ENCODE results near the gene ZNF407. TPM values are rescaled to one million over a fixed set of nuclear protein-coding genes. Genes with fewer than 3 reads are reported as not detected.

ZNF407 gene
- total RNA-seq, 1 donor from 2014 or later, result 9.0 TPM

DNA sequence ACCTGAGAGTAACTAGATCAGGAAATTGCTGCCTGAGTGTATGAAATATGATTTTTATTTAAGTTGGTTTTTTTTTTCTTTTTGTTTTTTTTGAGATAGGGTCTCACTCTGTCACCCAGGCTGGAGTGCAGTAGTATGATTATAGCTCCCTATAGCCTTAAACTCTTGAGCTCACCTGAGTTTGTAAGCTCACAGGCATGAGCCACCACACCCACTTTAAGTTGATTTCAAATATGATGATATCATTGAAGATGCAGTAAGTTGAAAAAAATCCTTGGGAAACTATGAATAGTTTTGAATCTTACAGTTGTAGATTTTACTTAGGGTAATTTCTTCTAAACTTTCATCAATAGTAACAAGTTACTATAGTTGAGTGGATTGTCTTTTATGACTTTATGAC is 234.7 kb downstream of the ZNF407 start:
- H3K9ac ChIP-seq, result no peak overlapping the region
- no peak overlapping the region for H3K4me2 ChIP-seq
- no peak for DNase-seq (ENCODE audit: low spot score)
- H4K20me1 ChIP-seq (ENCODE audit: low read depth), result no peaks in the 10 kb centered on the region
- H3K36me3 ChIP-seq, result no peaks in the 10 kb centered on the region
- H3K79me2 ChIP-seq (ENCODE audit: low read depth), result no peaks in the 10 kb centered on the region
- Mint-ChIP-seq H3K36me3 (no peaks in the 10 kb centered on the region), H3K27me3 (ENCODE audit: insufficient read depth, low read depth) (no peaks in the 10 kb centered on the region), H3K27ac (no peak overlapping the region), H3K4me1 (peaks cover 5% of the 10 kb centered on the region), H3K9me3 (no peaks in the 10 kb centered on the region), H3K4me3 (no peak overlapping the region)
- H2AFZ ChIP-seq (replicated peaks), result no peak overlapping the region
- H3F3A ChIP-seq (ENCODE audit: low read depth), result no peaks in the 10 kb centered on the region
- no peaks in the 10 kb centered on the region for H3K9me3 ChIP-seq (ENCODE audit: low read depth)
- H3K27ac ChIP-seq, result no peak overlapping the region
- TF ChIP-seq, protein P1, sequence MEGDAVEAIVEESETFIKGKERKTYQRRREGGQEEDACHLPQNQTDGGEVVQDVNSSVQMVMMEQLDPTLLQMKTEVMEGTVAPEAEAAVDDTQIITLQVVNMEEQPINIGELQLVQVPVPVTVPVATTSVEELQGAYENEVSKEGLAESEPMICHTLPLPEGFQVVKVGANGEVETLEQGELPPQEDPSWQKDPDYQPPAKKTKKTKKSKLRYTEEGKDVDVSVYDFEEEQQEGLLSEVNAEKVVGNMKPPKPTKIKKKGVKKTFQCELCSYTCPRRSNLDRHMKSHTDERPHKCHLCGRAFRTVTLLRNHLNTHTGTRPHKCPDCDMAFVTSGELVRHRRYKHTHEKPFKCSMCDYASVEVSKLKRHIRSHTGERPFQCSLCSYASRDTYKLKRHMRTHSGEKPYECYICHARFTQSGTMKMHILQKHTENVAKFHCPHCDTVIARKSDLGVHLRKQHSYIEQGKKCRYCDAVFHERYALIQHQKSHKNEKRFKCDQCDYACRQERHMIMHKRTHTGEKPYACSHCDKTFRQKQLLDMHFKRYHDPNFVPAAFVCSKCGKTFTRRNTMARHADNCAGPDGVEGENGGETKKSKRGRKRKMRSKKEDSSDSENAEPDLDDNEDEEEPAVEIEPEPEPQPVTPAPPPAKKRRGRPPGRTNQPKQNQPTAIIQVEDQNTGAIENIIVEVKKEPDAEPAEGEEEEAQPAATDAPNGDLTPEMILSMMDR (IDR thresholded peaks at IDR 0.05), result no peak
- no peak for TF ChIP-seq EZH2 (IDR thresholded peaks at IDR 0.05)
- no peak for TF ChIP-seq EZH2phosphoT487 (IDR thresholded peaks at IDR 0.05)
- H3K4me1 ChIP-seq, result peaks cover 15% of the 10 kb centered on the region
- H3K27me3 ChIP-seq, result no peaks in the 10 kb centered on the region
- H3K4me3 ChIP-seq, result no peak overlapping the region

DNA sequence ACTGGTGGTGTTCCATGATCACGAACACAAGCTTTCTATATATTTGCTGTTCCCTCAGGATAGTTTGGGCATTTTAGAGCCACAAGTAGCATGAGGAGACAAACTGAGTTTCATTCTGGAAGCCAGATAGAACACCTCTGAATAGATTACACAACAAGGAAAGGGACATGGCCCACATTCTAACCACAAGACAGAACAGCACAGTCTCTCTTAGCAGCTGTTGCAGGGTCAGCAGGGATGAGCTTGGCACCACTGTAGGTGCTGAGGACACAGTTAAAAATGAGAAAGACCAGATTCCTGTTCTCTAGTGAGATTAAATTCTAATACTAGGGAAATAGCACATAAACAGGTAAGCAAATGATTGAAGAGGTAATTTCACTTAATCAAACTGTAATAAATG is 235.3 kb downstream of the ZNF407 start:
- Mint-ChIP-seq H3K4me1 (peaks cover 5% of the 10 kb centered on the region), H3K27ac (no peak overlapping the region), H3K4me3 (no peak overlapping the region), H3K36me3 (no peaks in the 10 kb centered on the region), H3K27me3 (ENCODE audit: insufficient read depth, low read depth) (no peaks in the 10 kb centered on the region), H3K9me3 (no peaks in the 10 kb centered on the region)
- Histone ChIP-seq H3K4me1 (peaks cover 10% of the 10 kb centered on the region), H3K9ac (no peak overlapping the region), H3K27ac (no peak overlapping the region), H3K4me2 (no peak overlapping the region), H2AFZ (replicated peaks) (no peak overlapping the region), H3K79me2 (ENCODE audit: low read depth) (no peaks in the 10 kb centered on the region), H3K27me3 (no peaks in the 10 kb centered on the region), H4K20me1 (ENCODE audit: low read depth) (no peaks in the 10 kb centered on the region), H3K9me3 (ENCODE audit: low read depth) (no peaks in the 10 kb centered on the region), H3K36me3 (no peaks in the 10 kb centered on the region), H3K4me3 (no peak overlapping the region), H3F3A (ENCODE audit: low read depth) (no peaks in the 10 kb centered on the region)
- DNase-seq (ENCODE audit: low spot score), result no peak
- no peak for TF ChIP-seq EZH2phosphoT487 (IDR thresholded peaks at IDR 0.05)
- TF ChIP-seq, protein P1 (IDR thresholded peaks at IDR 0.05), result no peak
- TF ChIP-seq EZH2 (IDR thresholded peaks at IDR 0.05), result no peak

DNA sequence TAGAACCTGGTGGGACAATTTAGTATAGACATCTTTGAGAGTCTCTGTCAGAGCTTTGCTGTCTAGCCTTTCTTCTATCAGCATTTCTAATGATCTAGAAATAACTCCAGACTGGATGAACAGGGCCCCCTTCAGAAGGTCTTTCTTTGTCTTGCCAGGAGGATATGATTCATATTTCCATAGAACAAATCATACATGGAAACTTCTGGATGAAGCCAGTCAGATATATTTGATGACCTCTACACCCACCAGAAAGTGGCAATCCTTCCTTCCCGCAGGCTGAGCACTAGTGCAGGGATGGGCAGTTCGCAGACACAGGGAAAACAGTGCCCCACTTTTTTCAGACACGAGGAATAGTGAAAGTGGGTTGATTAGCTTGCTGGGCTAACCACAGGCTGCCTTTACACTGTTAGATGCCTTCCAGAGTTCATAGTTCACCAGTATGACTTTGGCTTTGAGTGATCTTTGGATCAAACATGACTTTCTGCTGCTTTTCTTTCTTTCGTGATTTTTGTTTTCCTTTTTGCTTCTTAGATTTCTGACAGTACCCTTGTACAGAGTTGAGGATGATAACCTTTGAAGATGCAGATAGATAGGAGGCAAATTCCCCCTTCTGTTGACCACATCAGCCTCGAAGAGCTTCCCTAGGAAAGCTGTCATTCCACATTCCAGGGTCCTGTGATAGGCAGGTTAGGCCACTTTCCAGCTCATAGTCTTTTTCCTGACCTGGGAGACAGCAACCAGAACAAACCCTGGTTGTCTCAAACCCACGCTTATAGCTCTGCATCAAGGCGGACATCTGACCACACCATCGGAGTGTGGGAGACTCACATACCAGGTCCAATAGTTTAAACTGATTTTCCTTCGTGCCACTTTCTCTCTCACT is 237.0 kb downstream of the ZNF407 start:
- Histone ChIP-seq H4K20me1 (ENCODE audit: low read depth) (no peaks in the 10 kb centered on the region), H3K4me1 (peaks cover 7% of the 10 kb centered on the region), H3K9me3 (ENCODE audit: low read depth) (no peaks in the 10 kb centered on the region), H3K9ac (no peak overlapping the region), H3K4me2 (no peak overlapping the region), H3K27ac (no peak overlapping the region), H3K36me3 (no peaks in the 10 kb centered on the region), H3K27me3 (no peaks in the 10 kb centered on the region), H2AFZ (replicated peaks) (no peak overlapping the region), H3K79me2 (ENCODE audit: low read depth) (no peaks in the 10 kb centered on the region), H3F3A (ENCODE audit: low read depth) (no peaks in the 10 kb centered on the region), H3K4me3 (no peak overlapping the region)
- Mint-ChIP-seq H3K9me3 (no peaks in the 10 kb centered on the region), H3K27ac (no peak overlapping the region), H3K27me3 (ENCODE audit: insufficient read depth, low read depth) (no peaks in the 10 kb centered on the region), H3K4me1 (peaks cover 5% of the 10 kb centered on the region), H3K36me3 (no peaks in the 10 kb centered on the region), H3K4me3 (no peak overlapping the region)
- TF ChIP-seq EZH2 (IDR thresholded peaks at IDR 0.05) (no peak), EZH2phosphoT487 (IDR thresholded peaks at IDR 0.05) (no peak)
- TF ChIP-seq, protein P1 (IDR thresholded peaks at IDR 0.05), result no peak
- no peak for DNase-seq (ENCODE audit: low spot score)

Data from neural progenitor cell (in vitro differentiated cells).